Natural killer cell (primary cell): Measurements from ENCODE around the gene NKX1-1. TPM values are rescaled to one million over a fixed set of nuclear protein-coding genes. Genes with fewer than 3 reads are reported as not detected.

Experiments used
- ATAC-seq, 3 donors: fragments of 150-1000 bp in 2 of 3; fragments of 200-7000 bp in 1 of 3; cut with Tn5 transposase; 1 replicate in 1 of 3; 2 replicates in 2 of 3; pipeline ENCODE4 v1.10.0; 2021; ENCODE audit warnings: mild to moderate bottlenecking in 2 of 3, moderate library complexity in 2 of 3
- DNase-seq, 2 donors: peaks; one replicate each; pipeline versions ENCODE4 v3.0.0 to v3.0.0-alpha.2; 2013 to 2021; ENCODE audit warnings: mixed read lengths in 1 of 2
- H3K27ac ChIP-seq: one replicate; pipeline ENCODE4 v1.5.1; 2013; ENCODE audit warnings: mild to moderate bottlenecking, low read length
- H3K27me3 ChIP-seq: one replicate; pipeline ENCODE4 v1.6.1; 2013; ENCODE audit warnings: low read length; ENCODE audit not compliant: control insufficient read depth, insufficient read depth
- H3K36me3 ChIP-seq: one replicate; pipeline ENCODE4 v1.6.1; 2013; ENCODE audit warnings: low read length; ENCODE audit not compliant: control insufficient read depth, insufficient read depth
- H3K4me1 ChIP-seq: one replicate; pipeline ENCODE4 v1.6.1; 2013; ENCODE audit warnings: low read length; ENCODE audit not compliant: control insufficient read depth, insufficient read depth
- H3K4me3 ChIP-seq: one replicate; pipeline ENCODE4 v1.5.1; 2013; ENCODE audit warnings: low read length
- H3K9me3 ChIP-seq: one replicate; pipeline ENCODE4 v1.6.1; 2013; ENCODE audit warnings: low read length; ENCODE audit not compliant: control insufficient read depth, insufficient read depth
- H3K27ac Mint-ChIP-seq, 2 donors: one replicate each; pipeline ENCODE4 v1.8.0; 2022; ENCODE audit warnings: mild to moderate bottlenecking in 2 of 2, mixed read lengths in 2 of 2, moderate library complexity in 1 of 2
- H3K27me3 Mint-ChIP-seq, 2 donors: one replicate each; pipeline ENCODE4 v1.8.0; 2022; ENCODE audit warnings: low read depth in 2 of 2, mixed read lengths in 2 of 2
- H3K36me3 Mint-ChIP-seq: one replicate; pipeline ENCODE4 v1.8.0; 2022; ENCODE audit warnings: mixed read lengths
- H3K4me1 Mint-ChIP-seq, 2 donors: one replicate each; pipeline ENCODE4 v1.8.0; 2022; ENCODE audit warnings: mixed read lengths in 2 of 2
- H3K4me3 Mint-ChIP-seq: one replicate; pipeline ENCODE4 v1.8.0; 2022; ENCODE audit warnings: mild to moderate bottlenecking, moderate library complexity, mixed read lengths
- H3K9me3 Mint-ChIP-seq, 2 donors: one replicate each; pipeline ENCODE4 v1.8.0; 2022; ENCODE audit warnings: mixed read lengths in 2 of 2
- CTCF ChIP-seq: fragments of 200-600 bp; IDR thresholded peaks from one replicate; pipeline ENCODE4 v1.8.0; 2022; ENCODE audit warnings: antibody characterized with exemption
- WGBS: methylation state at CpG from one replicate; pipeline ENCODE4 v1.1.7; 2013; ENCODE audit warnings: missing lambda C conversion rate; ENCODE audit not compliant: insufficient coverage; 5-methylcytosine and 5-hydroxymethylcytosine counted together
- intact Hi-C: fragments of 100-400 bp; cut with micrococcal nuclease; formaldehyde crosslinking; loops from one replicate; pipeline ENCODE4 v1.14.2; 2022
- total RNA-seq, 4 donors: library from RNA; stranded (reverse); fragments of 120-200 nt in 1 of 4; gene quantifications; one replicate each; pipeline versions ENCODE4 v1.2.3 to v1.2.4, GENCODE V29; 2013 to 2022

The NKX1-1 gene
- total RNA-seq: not detected
- not detected for total RNA-seq (2013)

- H3K4me3 ChIP-seq: no peak within 1 kb of the TSS
- ATAC-seq: no peak
- no peak for DNase-seq
- H3K4me1 ChIP-seq: no peaks in the 10 kb centered on the region
- no peaks in the 10 kb centered on the region for H3K9me3 ChIP-seq
- H3K27me3 ChIP-seq: peaks cover 41% of the 10 kb centered on the region
- 10% methylated on average over 91 of the region's 91 CpGs for WGBS
- no peak within 1 kb of the TSS for H3K27ac Mint-ChIP-seq
- H3K9me3 Mint-ChIP-seq: no peaks in the 10 kb centered on the region
- intact Hi-C loops: no loop called here
- no peak within 1 kb of the TSS for H3K27ac ChIP-seq
- H3K27me3 Mint-ChIP-seq: peaks cover 16 to 40% of the 10 kb centered on the region in 2 donors
- no peaks in the 10 kb centered on the region for H3K36me3 Mint-ChIP-seq
- no peaks in the 10 kb centered on the region for H3K36me3 ChIP-seq
- H3K4me3 Mint-ChIP-seq: no peak within 1 kb of the TSS
- peaks cover 0 to 4% of the 10 kb centered on the region in 2 donors for H3K4me1 Mint-ChIP-seq
- no peak for TF ChIP-seq CTCF
Measured at GRCh38 chr4:1406394-1406980, at the start of gene NKX1-1. Gene NKX1-1, minus strand, starts transcription at chr4:1406442. Its CDS starts 0 bp downstream, at chr4:1406442.

- Histone ChIP-seq H3K4me3 (no peak overlapping the region), H3K4me1 (no peaks in the 10 kb centered on the region), H3K27me3 (no peaks in the 10 kb centered on the region), H3K9me3 (no peaks in the 10 kb centered on the region), H3K27ac (no peak overlapping the region), H3K36me3 (no peaks in the 10 kb centered on the region)
- ATAC-seq (no peak), DNase-seq (no peak)
- Mint-ChIP-seq H3K4me3 (no peak overlapping the region), H3K4me1 (no peaks in the 10 kb centered on the region), H3K27me3 (peaks cover 0 to 21% of the 10 kb centered on the region in 2 donors), H3K27ac (no peak overlapping the region), H3K36me3 (no peaks in the 10 kb centered on the region), H3K9me3 (peaks cover 19 to 20% of the 10 kb centered on the region in 2 donors)
- intact Hi-C loops: no loop called here
- TF ChIP-seq CTCF: no peak
- WGBS: 90% methylated on average over 2 of the region's 2 CpGs
Measured at GRCh38 chr4:1453731-1454130, 47.5 kb upstream of the NKX1-1 start.

GRCh38 chr4:1452431-1453051 is 46.3 kb upstream of the NKX1-1 start:
- H3K4me1 ChIP-seq: no peaks in the 10 kb centered on the region
- H3K4me3 Mint-ChIP-seq: no peak overlapping the region
- ATAC-seq: no peak
- WGBS: 62% methylated on average over 5 of the region's 5 CpGs
- DNase-seq: no peak
- TF ChIP-seq CTCF: no peak
- H3K27me3 ChIP-seq: no peaks in the 10 kb centered on the region
- H3K9me3 ChIP-seq: no peaks in the 10 kb centered on the region
- no peak overlapping the region for H3K27ac Mint-ChIP-seq
- no peaks in the 10 kb centered on the region for H3K36me3 Mint-ChIP-seq
- H3K9me3 Mint-ChIP-seq: peaks cover 19 to 20% of the 10 kb centered on the region in 2 donors
- H3K4me1 Mint-ChIP-seq: no peaks in the 10 kb centered on the region
- H3K27me3 Mint-ChIP-seq: peaks cover 0 to 14% of the 10 kb centered on the region in 2 donors
- intact Hi-C loops: no loop called here
- H3K36me3 ChIP-seq: no peaks in the 10 kb centered on the region
- no peak overlapping the region for H3K27ac ChIP-seq
- H3K4me3 ChIP-seq: no peak overlapping the region

- Mint-ChIP-seq H3K36me3 (no peaks in the 10 kb centered on the region), H3K4me3 (no peak overlapping the region), H3K27ac (no peak overlapping the region), H3K9me3 (peaks cover 19 to 20% of the 10 kb centered on the region in 2 donors), H3K4me1 (no peaks in the 10 kb centered on the region), H3K27me3 (peaks cover 0 to 6% of the 10 kb centered on the region in 2 donors)
- Histone ChIP-seq H3K9me3 (no peaks in the 10 kb centered on the region), H3K36me3 (no peaks in the 10 kb centered on the region), H3K4me3 (no peak overlapping the region), H3K4me1 (no peaks in the 10 kb centered on the region), H3K27ac (no peak overlapping the region), H3K27me3 (no peaks in the 10 kb centered on the region)
- no peak for TF ChIP-seq CTCF
- DNase-seq (no peak), ATAC-seq (no peak)
- 73% methylated on average over 3 of the region's 3 CpGs for WGBS
- intact Hi-C loops: no loop called here
Measured at GRCh38 chr4:1451752-1452122, 45.5 kb upstream of the NKX1-1 start.
